NCI-H2171 treated with DMSO at 0.1 percent for 48 hours (cell line): ENCODE measurements around the gene KIF1C.
"Not testable (repeated sequence)": the region's sequence is repeated elsewhere in the genome, so short reads cannot be mapped to it uniquely, and the experiment has no call there.

ENCODE experiments used
- DNase-seq: peaks from one replicate; lab custom pipeline; 2025; lab: John Stamatoyannopoulos, UW

The KIF1C gene

GRCh38 chr17:5002121-5002788 lies 4.5 kb downstream of the KIF1C start:
- no peak for DNase-seq

- no peak for DNase-seq
These were observed 5.6 kb downstream of the KIF1C start for GRCh38 chr17:5003214-5003867.

- DNase-seq = no peak
These were observed 14.2 kb downstream of the KIF1C start for GRCh38 chr17:5011928-5012327.

GRCh38 chr17:5014357-5014756 lies 16.6 kb downstream of the KIF1C start:
- DNase-seq = no peak

GRCh38 chr17:5019475-5019956 lies 21.8 kb downstream of the KIF1C start:
- DNase-seq = no peak

- no peak for DNase-seq
These were observed 22.8 kb downstream of the KIF1C start for GRCh38 chr17:5020502-5021023.

GRCh38 chr17:5022171-5022711 lies 24.5 kb downstream of the KIF1C start:
- DNase-seq = no peak

GRCh38 chr17:5023588-5024147 lies 25.9 kb downstream of the KIF1C start:
- no peak for DNase-seq

GRCh38 chr17:5024604-5025003 lies 26.9 kb downstream of the KIF1C start:
- DNase-seq = no peak

- no peak for DNase-seq
These were observed 29.5 kb downstream of the KIF1C start for GRCh38 chr17:5027299-5027698.

- DNase-seq = no peak
These were observed 30.2 kb downstream of the KIF1C start for GRCh38 chr17:5027916-5028315.

- not testable (repeated sequence) for DNase-seq
These were observed 32.4 kb downstream of the KIF1C start for GRCh38 chr17:5030168-5030567.

GRCh38 chr17:5031365-5032082 lies 33.8 kb downstream of the KIF1C start:
- DNase-seq = peak; percentile 87

GRCh38 chr17:5032865-5033264 lies 35.1 kb downstream of the KIF1C start:
- no peak for DNase-seq

GRCh38 chr17:5033352-5034015 lies 35.7 kb downstream of the KIF1C start:
- DNase-seq = no peak

GRCh38 chr17:5034063-5034462 lies 36.3 kb downstream of the KIF1C start:
- no peak for DNase-seq

GRCh38 chr17:5034651-5035050 lies 36.9 kb downstream of the KIF1C start:
- DNase-seq = no peak

GRCh38 chr17:5035315-5035714 lies 37.6 kb downstream of the KIF1C start, which contains the start of gene SLC52A1:
Gene SLC52A1 (minus strand): TSS chr17:5035426. CDS start chr17:5034606, 820 bp downstream.
- peak; percentile 33 for DNase-seq

GRCh38 chr17:5042157-5043022 lies 44.6 kb downstream of the KIF1C start:
- no peak for DNase-seq

GRCh38 chr17:5043524-5043923 lies 45.8 kb downstream of the KIF1C start:
- DNase-seq = no peak
